Smooth muscle cell (in vitro differentiated cells): Measurements from ENCODE around the gene PKM. TPM values are rescaled to one million over a fixed set of nuclear protein-coding genes. Genes with fewer than 3 reads are reported as not detected.
A peak's percentile ranks its signal among the peaks of the same experiment; 100 is the strongest.

Experiments used
- DNase-seq: peaks from one replicate; lab custom pipeline; 2025; ENCODE audit not compliant: unreplicated experiment; lab: John Stamatoyannopoulos, UW
- H2AFZ ChIP-seq: fragments of 200-600 bp; sonication (generic); 2 replicates; pipeline ENCODE4 v1.6.0; 2016; ENCODE audit warnings: antibody characterized with exemption, low read depth, mild to moderate bottlenecking
- H3F3A ChIP-seq: fragments of 200-600 bp; sonication (generic); 2 replicates; pipeline ENCODE4 v1.6.0; 2017; ENCODE audit warnings: antibody characterized with exemption, low read depth
- H3K27ac ChIP-seq: fragments of 200-600 bp; sonication (generic); 2 replicates; pipeline ENCODE4 v1.5.1; 2016; ENCODE audit warnings: low read depth, mild to moderate bottlenecking
- H3K27me3 ChIP-seq: fragments of 200-600 bp; sonication (generic); 2 replicates; pipeline ENCODE4 v1.6.1; 2016; ENCODE audit warnings: low read depth, mild to moderate bottlenecking
- H3K36me3 ChIP-seq: fragments of 200-600 bp; sonication (generic); 2 replicates; pipeline ENCODE4 v1.5.1; 2016; ENCODE audit warnings: low read depth
- H3K4me1 ChIP-seq: fragments of 200-600 bp; sonication (generic); 2 replicates; pipeline ENCODE4 v1.5.1; 2016; ENCODE audit warnings: low read depth
- H3K4me2 ChIP-seq: fragments of 200-600 bp; sonication (generic); 2 replicates; pipeline ENCODE4 v1.6.0; 2016; ENCODE audit warnings: mild to moderate bottlenecking
- H3K4me3 ChIP-seq: fragments of 200-600 bp; sonication (generic); 2 replicates; pipeline ENCODE4 v1.5.1; 2016; ENCODE audit warnings: mild to moderate bottlenecking
- H3K79me2 ChIP-seq: fragments of 200-600 bp; sonication (generic); 2 replicates; pipeline ENCODE4 v1.6.0; 2016; ENCODE audit warnings: low read depth, mild to moderate bottlenecking
- H3K9ac ChIP-seq: fragments of 200-600 bp; sonication (generic); 2 replicates; pipeline ENCODE4 v1.6.0; 2016; ENCODE audit warnings: low read depth
- H3K9me3 ChIP-seq: fragments of 200-600 bp; sonication (generic); replicated peaks from 2 replicates; pipeline ENCODE4 v1.5.1; 2016; ENCODE audit warnings: low read depth
- H4K20me1 ChIP-seq: fragments of 200-600 bp; sonication (generic); 2 replicates; pipeline ENCODE4 v1.6.0; 2016; ENCODE audit warnings: low read depth
- WGBS: methylation state at CpG from one replicate; pipeline ENCODE4 v1.1.7; 2016; ENCODE audit warnings: low lambda C conversion rate; 5-methylcytosine and 5-hydroxymethylcytosine counted together
- polyA plus RNA-seq: library from polyadenylated mRNA; unstranded; fragments of >200 nt; fragmentation: Nextera tagmentation; extraction: Ambion mirVana; gene quantifications from 2 replicates; pipeline ENCODE4 v1.2.1, GENCODE V29; 2016
- total RNA-seq: library from RNA; depleted of rRNA; stranded (reverse); fragments of >200 nt; gene quantifications from 2 replicates; pipeline ENCODE4 v1.2.3, GENCODE V29; 2014
- TF ChIP-seq, protein P1 (sequence below): fragments of 200-600 bp; sonication (generic); IDR thresholded peaks from 2 replicates; pipeline ENCODE4 v1.5.1; 2017; ENCODE audit warnings: borderline replicate concordance, mild to moderate bottlenecking, antibody characterized with exemption; ENCODE audit not compliant: insufficient read depth, poor library complexity, severe bottlenecking

PKM gene
- total and polyA plus RNA-seq, 2 experiments from 2014 or later: 1,125 to 1,598 TPM

DNA sequence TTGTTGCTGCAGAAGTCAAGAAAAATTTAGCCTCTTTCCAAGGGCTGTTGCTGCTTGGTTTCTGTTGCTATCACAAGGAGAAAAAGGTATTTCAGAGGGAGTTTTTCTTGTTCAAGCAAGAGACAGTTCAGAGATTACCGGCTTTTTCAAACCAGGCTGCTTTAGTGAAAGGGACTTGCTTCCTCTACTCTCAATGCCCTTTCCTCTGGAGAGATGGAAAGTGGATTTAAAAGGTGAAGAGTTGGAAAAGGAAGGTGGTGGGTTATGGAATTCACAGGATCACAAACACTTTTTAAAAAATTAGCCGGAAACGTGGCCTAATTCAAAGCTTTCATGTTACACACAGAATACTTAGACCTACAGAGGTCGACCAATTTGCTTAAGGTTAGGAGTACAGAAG lies 40.2 kb upstream of the PKM start:
- TF ChIP-seq, protein P1, sequence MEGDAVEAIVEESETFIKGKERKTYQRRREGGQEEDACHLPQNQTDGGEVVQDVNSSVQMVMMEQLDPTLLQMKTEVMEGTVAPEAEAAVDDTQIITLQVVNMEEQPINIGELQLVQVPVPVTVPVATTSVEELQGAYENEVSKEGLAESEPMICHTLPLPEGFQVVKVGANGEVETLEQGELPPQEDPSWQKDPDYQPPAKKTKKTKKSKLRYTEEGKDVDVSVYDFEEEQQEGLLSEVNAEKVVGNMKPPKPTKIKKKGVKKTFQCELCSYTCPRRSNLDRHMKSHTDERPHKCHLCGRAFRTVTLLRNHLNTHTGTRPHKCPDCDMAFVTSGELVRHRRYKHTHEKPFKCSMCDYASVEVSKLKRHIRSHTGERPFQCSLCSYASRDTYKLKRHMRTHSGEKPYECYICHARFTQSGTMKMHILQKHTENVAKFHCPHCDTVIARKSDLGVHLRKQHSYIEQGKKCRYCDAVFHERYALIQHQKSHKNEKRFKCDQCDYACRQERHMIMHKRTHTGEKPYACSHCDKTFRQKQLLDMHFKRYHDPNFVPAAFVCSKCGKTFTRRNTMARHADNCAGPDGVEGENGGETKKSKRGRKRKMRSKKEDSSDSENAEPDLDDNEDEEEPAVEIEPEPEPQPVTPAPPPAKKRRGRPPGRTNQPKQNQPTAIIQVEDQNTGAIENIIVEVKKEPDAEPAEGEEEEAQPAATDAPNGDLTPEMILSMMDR: no peak
- Histone ChIP-seq H3K9me3 (no peaks in the 10 kb centered on the region), H2AFZ (no peak overlapping the region), H3K4me1 (peaks cover 13% of the 10 kb centered on the region), H4K20me1 (peaks cover 15% of the 10 kb centered on the region), H3K27me3 (peaks cover 3% of the 10 kb centered on the region), H3K9ac (peak overlapping the region; percentile 93), H3K36me3 (peaks cover 2% of the 10 kb centered on the region), H3K4me2 (peak overlapping the region; percentile 84), H3F3A (no peaks in the 10 kb centered on the region), H3K4me3 (peak overlapping the region; percentile 95), H3K27ac (peak overlapping the region; percentile 81), H3K79me2 (peaks cover 31% of the 10 kb centered on the region)
- no peak for DNase-seq
- 92% methylated on average over 4 of the region's 4 CpGs for WGBS

DNA sequence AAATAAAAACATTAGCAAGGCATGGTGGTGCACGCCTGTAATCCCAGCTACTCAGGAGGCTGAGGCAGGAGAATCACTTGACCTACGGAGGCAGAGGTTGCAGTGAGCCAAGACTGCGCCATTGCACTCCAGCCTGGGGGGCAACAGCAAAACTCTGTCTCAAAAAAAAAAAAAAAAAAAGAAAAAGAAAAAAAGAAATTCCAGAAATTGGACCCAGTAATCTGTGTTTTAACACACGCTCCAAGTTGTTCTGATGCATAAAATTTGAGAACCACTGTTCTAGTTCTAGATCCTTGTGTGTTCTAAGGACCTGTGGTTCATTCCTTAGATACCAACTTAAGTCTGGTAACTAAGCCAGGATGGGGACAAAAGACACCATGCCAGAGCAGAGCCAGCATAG lies 38.7 kb upstream of the PKM start:
- peaks cover 31% of the 10 kb centered on the region for H3K79me2 ChIP-seq
- 96% methylated on average over 4 of the region's 4 CpGs for WGBS
- H3K4me3 ChIP-seq: no peak overlapping the region
- H3K36me3 ChIP-seq: peaks cover 10% of the 10 kb centered on the region
- TF ChIP-seq, protein P1: no peak
- no peak overlapping the region for H3K27ac ChIP-seq
- H3K9ac ChIP-seq: no peak overlapping the region
- H4K20me1 ChIP-seq: peaks cover 15% of the 10 kb centered on the region
- H3K4me1 ChIP-seq: peaks cover 13% of the 10 kb centered on the region
- H3K4me2 ChIP-seq: no peak overlapping the region
- no peaks in the 10 kb centered on the region for H3K9me3 ChIP-seq
- no peak for DNase-seq
- H3K27me3 ChIP-seq: no peaks in the 10 kb centered on the region
- no peaks in the 10 kb centered on the region for H3F3A ChIP-seq
- H2AFZ ChIP-seq: no peak overlapping the region

DNA sequence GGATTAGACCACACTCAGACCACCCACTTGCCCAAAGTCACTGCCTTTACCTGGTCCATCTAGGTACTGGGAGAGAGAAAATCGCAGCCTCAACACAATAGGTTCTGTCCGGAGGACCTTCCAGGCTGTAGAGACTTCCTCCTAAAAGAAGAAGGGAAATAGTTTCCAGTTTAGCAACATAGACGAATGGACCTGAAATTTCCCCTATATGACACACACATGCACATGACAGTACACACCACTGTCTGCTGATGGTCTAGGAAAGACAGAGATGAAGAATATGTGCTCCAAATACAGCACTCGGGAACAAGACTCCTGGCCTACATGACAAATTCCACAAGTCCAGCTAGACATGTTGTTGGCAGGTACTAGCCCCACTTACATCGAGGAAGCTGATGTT lies 34.0 kb upstream of the PKM start:
- Histone ChIP-seq H3K36me3 (peaks cover 50% of the 10 kb centered on the region), H3K27ac (no peak overlapping the region), H3K79me2 (peaks cover 9% of the 10 kb centered on the region), H3K4me1 (no peaks in the 10 kb centered on the region), H3K4me2 (no peak overlapping the region), H3K9ac (no peak overlapping the region), H3K9me3 (no peaks in the 10 kb centered on the region), H2AFZ (no peak overlapping the region), H4K20me1 (peaks cover 15% of the 10 kb centered on the region), H3F3A (no peaks in the 10 kb centered on the region), H3K4me3 (no peak overlapping the region), H3K27me3 (no peaks in the 10 kb centered on the region)
- WGBS: 97% methylated on average over 5 of the region's 5 CpGs
- TF ChIP-seq, protein P1: no peak
- no peak for DNase-seq

DNA sequence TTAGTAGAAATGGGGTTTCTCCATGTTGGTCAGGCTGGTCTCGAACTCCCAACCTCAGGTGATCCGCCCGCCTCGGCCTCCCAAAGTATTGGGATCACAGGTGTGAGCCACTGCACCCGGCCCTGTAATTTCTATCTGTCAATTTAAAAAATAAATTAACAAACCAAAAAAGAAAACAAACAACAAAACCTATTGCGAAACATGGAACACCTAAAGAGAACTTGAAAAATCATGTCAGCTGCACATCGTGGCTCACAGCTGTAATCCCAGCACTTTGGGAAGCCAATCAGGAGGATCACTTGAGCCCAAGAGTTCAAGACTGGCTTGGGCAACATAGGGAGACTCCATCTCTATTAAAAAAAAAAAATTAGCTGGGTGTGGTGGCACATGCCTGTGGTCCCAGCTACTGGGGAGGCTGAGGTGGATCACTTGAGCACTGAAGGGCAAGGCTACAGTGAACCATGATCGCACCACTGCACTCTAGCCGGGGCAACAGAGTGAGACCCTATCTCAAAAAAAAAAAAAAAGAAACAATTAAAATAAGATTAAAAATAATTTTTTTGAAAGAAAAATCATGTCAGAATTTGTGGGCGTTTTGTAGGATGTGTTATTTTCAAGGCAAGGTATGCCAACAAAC lies 21.8 kb upstream of the PKM start:
- Histone ChIP-seq H4K20me1 (no peaks in the 10 kb centered on the region), H3K4me1 (no peaks in the 10 kb centered on the region), H3K27me3 (no peaks in the 10 kb centered on the region), H3K9ac (no peak overlapping the region), H3F3A (no peaks in the 10 kb centered on the region), H3K9me3 (no peaks in the 10 kb centered on the region), H3K79me2 (no peaks in the 10 kb centered on the region), H3K36me3 (peaks cover 64% of the 10 kb centered on the region), H2AFZ (no peak overlapping the region), H3K27ac (no peak overlapping the region), H3K4me3 (no peak overlapping the region), H3K4me2 (no peak overlapping the region)
- WGBS: 99% methylated on average over 10 of the region's 10 CpGs
- no peak for DNase-seq
- TF ChIP-seq, protein P1: no peak
